ENCODE measurements around the gene LMO2. TPM values are rescaled to one million over a fixed set of nuclear protein-coding genes. Genes with fewer than 3 reads are reported as not detected.

The LMO2 gene
- 10 to 100 TPM in 1 of 2 donors, 1 to 10 TPM in 1; 4.6 to 13.1 TPM for total RNA-seq

- no peak for TF ChIP-seq CTCF (IDR thresholded peaks at IDR 0.05)
- Histone ChIP-seq H3K9me3 (no peaks in the 10 kb centered on the region), H3K27ac (no peak within 1 kb of the TSS), H3K27me3 (no peaks in the 10 kb centered on the region), H3K4me1 (no peaks in the 10 kb centered on the region), H3K36me3 (no peaks in the 10 kb centered on the region), H3K4me3 (no peak within 1 kb of the TSS)
- DNase-seq (ENCODE audit: low spot score), result no peak
These were observed at the start of gene LMO2 for GRCh38 chr11:33891714-33892327. LMO2 (minus strand) TSS chr11:33892076; CDS start chr11:33869716, 22,360 bp downstream.

GRCh38 chr11:33940538-33940815, 48.6 kb upstream of the LMO2 start:
- Histone ChIP-seq H3K4me3 (no peak overlapping the region), H3K27ac (no peak overlapping the region), H3K9me3 (no peaks in the 10 kb centered on the region), H3K27me3 (no peaks in the 10 kb centered on the region), H3K4me1 (peaks cover 0 to 41% of the 10 kb centered on the region in 2 donors), H3K36me3 (no peaks in the 10 kb centered on the region)
- no peak for DNase-seq (ENCODE audit: low spot score)
- TF ChIP-seq CTCF (IDR thresholded peaks at IDR 0.05), result no peak

GRCh38 chr11:33936725-33937604, 45.1 kb upstream of the LMO2 start:
- no peak for TF ChIP-seq CTCF (IDR thresholded peaks at IDR 0.05)
- Histone ChIP-seq H3K9me3 (peaks cover 0 to 2% of the 10 kb centered on the region in 2 donors), H3K4me1 (peaks cover 0 to 26% of the 10 kb centered on the region in 2 donors), H3K27me3 (no peaks in the 10 kb centered on the region), H3K4me3 (no peak overlapping the region), H3K36me3 (no peaks in the 10 kb centered on the region), H3K27ac (peak overlapping the region; percentile 2 to 71)
- peak; percentile 94 for DNase-seq (ENCODE audit: low spot score)

GRCh38 chr11:33935461-33936456, 43.9 kb upstream of the LMO2 start:
- no peak overlapping the region for H3K27ac ChIP-seq
- DNase-seq (ENCODE audit: low spot score), result no peak
- no peaks in the 10 kb centered on the region for H3K27me3 ChIP-seq
- TF ChIP-seq CTCF (IDR thresholded peaks at IDR 0.05), result no peak
- no peaks in the 10 kb centered on the region for H3K36me3 ChIP-seq
- H3K4me1 ChIP-seq, result peaks cover 0 to 26% of the 10 kb centered on the region in 2 donors
- peaks cover 0 to 5% of the 10 kb centered on the region in 2 donors for H3K9me3 ChIP-seq
- no peak overlapping the region for H3K4me3 ChIP-seq

GRCh38 chr11:33935005-33935404, 43.1 kb upstream of the LMO2 start:
- no peak overlapping the region for H3K27ac ChIP-seq
- no peaks in the 10 kb centered on the region for H3K36me3 ChIP-seq
- H3K27me3 ChIP-seq, result no peaks in the 10 kb centered on the region
- no peak for DNase-seq (ENCODE audit: low spot score)
- H3K4me3 ChIP-seq, result no peak overlapping the region
- TF ChIP-seq CTCF (IDR thresholded peaks at IDR 0.05), result no peak
- H3K9me3 ChIP-seq, result peaks cover 0 to 5% of the 10 kb centered on the region in 2 donors
- peaks cover 0 to 33% of the 10 kb centered on the region in 2 donors for H3K4me1 ChIP-seq
